T47D (cell line): ENCODE data around the gene PSMA4.
"Not testable (repeated sequence)": the region's sequence is repeated elsewhere in the genome, so short reads cannot be mapped to it uniquely, and the experiment has no call there.

Experiments used
- DNase-seq, 2 experiments: peaks; one replicate each; pipeline versions ENCODE4 v3.0.0 to v3.0.0-alpha.2; 2011 to 2012; ENCODE audit warnings: low read depth in 1 of 2, low spot score in 1 of 2
- JUND ChIP-seq: IDR thresholded peaks from 2 replicates; pipeline ENCODE4 v1.6.1; 2012; ENCODE audit warnings: low read depth
- in situ Hi-C: cut with HindIII; loops from 2 replicates; pipeline ENCODE4 v1.10.0; 2016; ENCODE audit warnings: low sequenced_read_pairs, low pct_unique_long_range_greater_than_20kb

PSMA4 gene

GRCh38 chr15:78537266-78537905, 2.9 kb upstream of the PSMA4 start:
- in situ Hi-C loops: no loop called here
- DNase-seq: no peak
- TF ChIP-seq JUND: no peak

- no peak for TF ChIP-seq JUND
- in situ Hi-C loops: no loop called here
- no peak for DNase-seq
Observed at GRCh38 chr15:78538358-78538757, 1.9 kb upstream of the PSMA4 start.

- DNase-seq, in situ Hi-C loops: not testable (repeated sequence)
Observed at GRCh38 chr15:78539464-78540140, 642 bp upstream of the PSMA4 start.

GRCh38 chr15:78540871-78541743, 863 bp downstream of the PSMA4 start:
- DNase-seq: peak; percentile 31 to 33
- in situ Hi-C loops: no loop called here
- no peak for TF ChIP-seq JUND

GRCh38 chr15:78541744-78542034, 1.4 kb downstream of the PSMA4 start:
- no peak for DNase-seq
- no peak for TF ChIP-seq JUND
- in situ Hi-C loops: no loop called here

GRCh38 chr15:78542647-78543046, 2.4 kb downstream of the PSMA4 start:
- no peak for TF ChIP-seq JUND
- no peak for DNase-seq
- in situ Hi-C loops: no loop called here

- in situ Hi-C loops: no loop called here
Observed at GRCh38 chr15:78550194-78550593, 9.9 kb downstream of the PSMA4 start.

GRCh38 chr15:78550815-78551214, 10.6 kb downstream of the PSMA4 start:
- TF ChIP-seq JUND: no peak
- no peak for DNase-seq
- in situ Hi-C loops: no loop called here

More at GRCh38 chr15:78550194-78550593, 9.9 kb downstream of the PSMA4 start:
- no peak for TF ChIP-seq JUND
- no peak for DNase-seq

GRCh38 chr15:78551902-78552301, 11.7 kb downstream of the PSMA4 start:
- TF ChIP-seq JUND: no peak
- in situ Hi-C loops: no loop called here
- no peak for DNase-seq

GRCh38 chr15:78552597-78552996, 12.4 kb downstream of the PSMA4 start:
- TF ChIP-seq JUND: no peak
- DNase-seq: peak in 1 of 2 experiments; percentile 18
- in situ Hi-C loops: no loop called here

GRCh38 chr15:78560201-78560600, 20.0 kb downstream of the PSMA4 start:
- in situ Hi-C loops, DNase-seq: not testable (repeated sequence)

- in situ Hi-C loops: no loop called here
- no peak for TF ChIP-seq JUND
- no peak for DNase-seq
Observed at GRCh38 chr15:78561490-78561889, 21.2 kb downstream of the PSMA4 start.

GRCh38 chr15:78563092-78563491, 22.8 kb downstream of the PSMA4 start:
- in situ Hi-C loops: no loop called here
- no peak for DNase-seq
- no peak for TF ChIP-seq JUND
